K562 (cell line): ENCODE data around the gene B4GALNT3. TPM values are rescaled to one million over a fixed set of nuclear protein-coding genes. Genes with fewer than 3 reads are reported as not detected.

Source experiments
- ARID3A ChIP-seq: IDR thresholded peaks from 2 replicates; pipeline ENCODE4 v1.6.1; 2012; ENCODE audit warnings: low read depth, low read length, improper control_type of control experiment, borderline replicate concordance
- BRF1 ChIP-seq: IDR thresholded peaks from 3 replicates; pipeline ENCODE4 v1.6.1; 2011; ENCODE audit warnings: borderline replicate concordance, mild to moderate bottlenecking; ENCODE audit not compliant: insufficient read length; ENCODE audit errors: extremely low read depth
- CGGBP1 ChIP-seq: fragments of 250-450 bp; sonication (Bioruptor Pico); IDR thresholded peaks from 2 replicates; pipeline ENCODE4 v1.9.0; 2021; ENCODE audit warnings: mild to moderate bottlenecking
- ELK3 ChIP-seq: fragments of 450-650 bp; formaldehyde crosslinking; IDR thresholded peaks from 2 replicates; pipeline ENCODE4 v1.4.0; 2020; ENCODE audit warnings: mild to moderate bottlenecking
- KDM1A ChIP-seq, 2 experiments: fragments of 450-650 bp; IDR thresholded peaks; 2 replicates each; pipeline ENCODE4 v1.6.1; 2016; ENCODE audit warnings: mild to moderate bottlenecking in 2 of 2
- KDM5B ChIP-seq: fragments of 200-600 bp; sonication (generic); IDR thresholded peaks from 2 replicates; pipeline ENCODE4 v1.6.1; 2012; ENCODE audit warnings: low read depth, mild to moderate bottlenecking, moderate library complexity, low read length, control low read depth, inconsistent platforms; ENCODE audit not compliant: insufficient replicate concordance
- MYC ChIP-seq, 2 experiments: fragments of 250-450 bp in 1 of 2; sonication (Bioruptor Pico) in 1 of 2; IDR thresholded peaks; 2 replicates each; pipeline versions ENCODE4 v1.5.1 to v1.6.1; 2012 to 2021; ENCODE audit warnings: low read depth in 2 of 2, borderline replicate concordance in 1 of 2, improper control_type of control experiment in 1 of 2, low read length in 1 of 2, mild to moderate bottlenecking in 1 of 2, moderate library complexity in 1 of 2
- NFRKB ChIP-seq: fragments of 450-650 bp; IDR thresholded peaks from 2 replicates; pipeline ENCODE4 v1.6.1; 2016; ENCODE audit warnings: low read depth
- RERE ChIP-seq: sonication (generic); formaldehyde crosslinking; IDR thresholded peaks from 2 replicates; pipeline ENCODE4 v1.8.0; 2023; ENCODE audit warnings: missing genetic modification reagents, mild to moderate bottlenecking, borderline replicate concordance
- RFX5 ChIP-seq: IDR thresholded peaks from 2 replicates; pipeline ENCODE4 v1.6.1; 2011; ENCODE audit warnings: low read depth, mild to moderate bottlenecking, improper control_type of control experiment, low read length
- SMARCA5 ChIP-seq: fragments of 450-650 bp; IDR thresholded peaks from 2 replicates; pipeline ENCODE4 v1.6.1; 2016
- U2AF2 ChIP-seq: fragments of 200-400 bp; formaldehyde crosslinking; optimal IDR thresholded peaks from 2 replicates; pipeline ENCODE3; 2017; ENCODE audit warnings: low read depth, mild to moderate bottlenecking, low read length
- ZNF197 ChIP-seq: fragments of 200-800 bp; sonication (Bioruptor generic); IDR thresholded peaks from 2 replicates; pipeline ENCODE4 v1.6.1; 2016; ENCODE audit warnings: low read depth, missing genetic modification characterization, missing compliant biosample characterization
- ZNF280A ChIP-seq: fragments of 450-650 bp; IDR thresholded peaks from 2 replicates; pipeline ENCODE4 v1.6.1; 2018; ENCODE audit warnings: mild to moderate bottlenecking, low read depth; ENCODE audit not compliant: partially characterized antibody
- ZNF41 ChIP-seq: fragments of 250-450 bp; sonication (Bioruptor Pico); conservative IDR thresholded peaks from 2 replicates; pipeline ENCODE4 v1.4.0; 2020; ENCODE audit warnings: mild to moderate bottlenecking
- polyA plus RNA-seq, 8 experiments: library from polyadenylated mRNA; depleted of rRNA in 4 of 8; stranded (reverse) in 5 of 8; unstranded in 3 of 8; fragments of >200 nt; fragmentation: Nextera tagmentation in 2 of 8; fragmentation: Illumina TruSeq in 1 of 8; extraction: Ambion mirVana in 2 of 8; extraction: Trizol in 1 of 8; gene quantifications; 2 replicates each; pipeline versions ENCODE4 v1.2.1 to v1.2.3, GENCODE V29; 2011 to 2014; ENCODE audit warnings: inconsistent platforms in 1 of 8, missing spikeins in 1 of 8
- total RNA-seq, 7 experiments: library from RNA; depleted of rRNA in 6 of 7; stranded (reverse); fragments of >200 nt in 6 of 7; fragmentation: Illumina TruSeq in 2 of 7; extraction: Trizol in 2 of 7; gene quantifications; 2 replicates each; pipeline versions ENCODE4 v1.2.1 to v1.2.3, GENCODE V29; 2011 to 2021; ENCODE audit warnings: low replicate concordance in 1 of 7

The B4GALNT3 gene
- total and polyA plus RNA-seq, 9 of the 15 experiments (the other 6 are each of a cell fraction or from before 2014, with no cell fraction given): 0.04 to 0.36 (median 0.10) TPM; not detected in 6

- TF ChIP-seq RERE (CRISPR knock-in tag) (no peak), CGGBP1 (no peak), BRF1 (no peak), MYC (IDR thresholded peaks at IDR 0.05; ENCODE audit: low read depth, low read length) (peak; percentile 97), MYC (CRISPR knock-in tag; IDR thresholded peaks at IDR 0.05; ENCODE audit: borderline replicate concordance, low read depth) (peak; percentile 82; the same call in 1 of the 2 replicates), NFRKB (no peak), ELK3 (CRISPR knock-in tag) (no peak), ZNF280A (no peak), U2AF2 (no peak), ZNF197 (no peak), ARID3A (no peak), ZNF41 (no peak), KDM5B (no peak), KDM1A (IDR thresholded peaks at IDR 0.05) (no peak), RFX5 (no peak), SMARCA5 (no peak)
Measured at GRCh38 chr12:575948-576614, 116.3 kb downstream of the B4GALNT3 start (continued).
